Brain microvascular endothelial cell (primary cell): ENCODE measurements around the gene LRRC28.

Experiments
- DNase-seq: peaks from one replicate; pipeline ENCODE4 v3.0.0-alpha.2; 2020
- H3K27ac ChIP-seq: fragments of 250-450 bp; sonication (Bioruptor Pico); 2 replicates; pipeline ENCODE4 v1.5.1; 2020; ENCODE audit warnings: mild to moderate bottlenecking, moderate library complexity
- H3K27me3 ChIP-seq: fragments of 250-450 bp; sonication (Bioruptor Pico); replicated peaks from 2 replicates; pipeline ENCODE4 v1.5.1; 2020; ENCODE audit warnings: mild to moderate bottlenecking
- H3K36me3 ChIP-seq: fragments of 250-450 bp; sonication (Bioruptor Pico); replicated peaks from 2 replicates; pipeline ENCODE4 v1.5.1; 2020; ENCODE audit warnings: mild to moderate bottlenecking
- H3K4me3 ChIP-seq: 2 replicates; pipeline ENCODE4 v1.5.1; 2011; ENCODE audit warnings: low read depth, mild to moderate bottlenecking, control low read depth, low read length, moderate library complexity
- in situ Hi-C: cut with HindIII; loops from 2 replicates; pipeline ENCODE4 v1.10.0; 2017; ENCODE audit warnings: low sequenced_read_pairs, low pct_ligation_motif_present
- TF ChIP-seq, protein P1 (sequence below): IDR thresholded peaks from 2 replicates; pipeline ENCODE4 v1.5.1; 2011; ENCODE audit warnings: low read depth, mild to moderate bottlenecking, moderate library complexity, low read length, control low read depth, inconsistent platforms; ENCODE audit errors: missing control alignments

The LRRC28 gene

DNA sequence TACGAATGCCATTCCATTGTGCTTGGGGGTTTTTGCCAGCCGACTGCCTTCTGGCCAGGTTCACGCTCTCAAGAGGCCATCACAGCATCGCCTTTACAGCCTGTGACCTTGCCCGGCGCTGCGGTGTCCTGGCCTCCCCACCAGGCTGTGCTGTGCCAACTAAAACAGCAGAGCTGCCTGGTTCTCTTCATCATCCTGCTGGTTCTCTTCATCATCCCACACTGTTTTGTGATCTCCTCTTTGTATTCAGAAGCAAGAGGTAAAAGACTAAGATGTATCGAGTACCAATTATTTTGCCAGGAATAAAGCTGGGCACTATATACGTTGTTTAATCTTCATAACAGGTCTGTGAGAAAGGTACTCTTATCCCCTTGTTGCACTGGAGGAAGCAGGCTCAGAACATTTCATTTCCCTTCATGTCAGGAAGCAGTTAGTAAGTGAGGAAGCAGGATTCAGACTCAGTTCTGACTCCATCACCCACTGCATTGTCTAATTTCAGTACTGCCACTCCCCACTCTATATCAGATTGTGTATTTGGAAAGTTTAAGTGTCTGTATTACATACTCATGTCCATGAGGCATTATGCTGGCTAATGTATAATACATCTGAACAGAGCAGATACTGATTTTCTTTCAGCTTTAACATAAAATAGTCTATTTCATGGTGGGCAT is 92.7 kb downstream of the LRRC28 start:
- in situ Hi-C loops, result no loop called here

DNA sequence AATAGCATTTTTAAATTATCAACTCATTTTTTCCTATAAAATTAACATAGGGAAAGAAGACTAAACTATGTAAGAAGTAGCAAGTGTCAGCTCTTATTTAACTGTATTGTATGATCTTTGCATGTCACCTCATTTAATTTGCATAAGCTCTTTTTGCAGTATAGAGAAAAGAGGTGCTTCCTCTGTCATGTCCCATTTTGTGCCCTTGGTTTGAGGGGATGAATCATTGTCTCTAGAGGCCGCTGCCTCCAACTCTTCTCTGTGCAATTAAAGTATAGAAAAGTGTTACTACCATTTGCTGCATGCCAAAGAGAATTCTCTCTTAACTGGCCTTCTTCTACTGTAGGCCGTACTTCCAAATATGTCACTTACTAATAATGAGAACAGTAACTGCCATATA is 93.4 kb downstream of the LRRC28 start:
- Histone ChIP-seq H3K36me3 (no peaks in the 10 kb centered on the region), H3K4me3 (no peak overlapping the region), H3K27me3 (no peaks in the 10 kb centered on the region), H3K27ac (no peak overlapping the region)
- TF ChIP-seq, protein P1, sequence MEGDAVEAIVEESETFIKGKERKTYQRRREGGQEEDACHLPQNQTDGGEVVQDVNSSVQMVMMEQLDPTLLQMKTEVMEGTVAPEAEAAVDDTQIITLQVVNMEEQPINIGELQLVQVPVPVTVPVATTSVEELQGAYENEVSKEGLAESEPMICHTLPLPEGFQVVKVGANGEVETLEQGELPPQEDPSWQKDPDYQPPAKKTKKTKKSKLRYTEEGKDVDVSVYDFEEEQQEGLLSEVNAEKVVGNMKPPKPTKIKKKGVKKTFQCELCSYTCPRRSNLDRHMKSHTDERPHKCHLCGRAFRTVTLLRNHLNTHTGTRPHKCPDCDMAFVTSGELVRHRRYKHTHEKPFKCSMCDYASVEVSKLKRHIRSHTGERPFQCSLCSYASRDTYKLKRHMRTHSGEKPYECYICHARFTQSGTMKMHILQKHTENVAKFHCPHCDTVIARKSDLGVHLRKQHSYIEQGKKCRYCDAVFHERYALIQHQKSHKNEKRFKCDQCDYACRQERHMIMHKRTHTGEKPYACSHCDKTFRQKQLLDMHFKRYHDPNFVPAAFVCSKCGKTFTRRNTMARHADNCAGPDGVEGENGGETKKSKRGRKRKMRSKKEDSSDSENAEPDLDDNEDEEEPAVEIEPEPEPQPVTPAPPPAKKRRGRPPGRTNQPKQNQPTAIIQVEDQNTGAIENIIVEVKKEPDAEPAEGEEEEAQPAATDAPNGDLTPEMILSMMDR, result no peak
- in situ Hi-C loops, result no loop called here
- no peak for DNase-seq

More for the DNA sequence above, 92.7 kb downstream of the LRRC28 start:
- DNase-seq, result no peak
- no peaks in the 10 kb centered on the region for H3K27me3 ChIP-seq
- TF ChIP-seq, protein P1, result peak; percentile 45
- H3K4me3 ChIP-seq, result no peak overlapping the region
- no peak overlapping the region for H3K27ac ChIP-seq
- no peaks in the 10 kb centered on the region for H3K36me3 ChIP-seq

DNA sequence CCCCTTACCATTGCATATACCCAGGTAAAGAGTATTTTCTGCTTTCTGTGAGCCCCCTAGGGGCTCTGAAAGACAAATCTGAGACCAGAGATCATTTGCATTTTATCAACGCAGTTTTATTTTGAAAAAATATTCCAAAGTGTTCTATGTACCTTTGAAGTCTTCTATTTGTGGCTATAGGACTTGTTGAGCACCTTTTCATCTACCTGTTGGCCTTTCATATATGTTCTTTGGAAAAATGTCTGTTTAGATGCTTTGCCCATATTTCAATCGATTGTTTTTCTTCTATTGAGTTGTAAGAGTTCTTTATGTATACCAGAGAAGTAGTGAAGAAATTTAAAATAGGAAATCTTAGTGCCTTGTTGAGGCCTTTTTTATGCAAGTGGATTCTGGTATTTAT is 94.0 kb downstream of the LRRC28 start:
- TF ChIP-seq, protein P1, result no peak
- DNase-seq, result no peak
- no peak overlapping the region for H3K27ac ChIP-seq
- H3K4me3 ChIP-seq, result no peak overlapping the region
- no peaks in the 10 kb centered on the region for H3K27me3 ChIP-seq
- in situ Hi-C loops, result no loop called here
- H3K36me3 ChIP-seq, result no peaks in the 10 kb centered on the region

DNA sequence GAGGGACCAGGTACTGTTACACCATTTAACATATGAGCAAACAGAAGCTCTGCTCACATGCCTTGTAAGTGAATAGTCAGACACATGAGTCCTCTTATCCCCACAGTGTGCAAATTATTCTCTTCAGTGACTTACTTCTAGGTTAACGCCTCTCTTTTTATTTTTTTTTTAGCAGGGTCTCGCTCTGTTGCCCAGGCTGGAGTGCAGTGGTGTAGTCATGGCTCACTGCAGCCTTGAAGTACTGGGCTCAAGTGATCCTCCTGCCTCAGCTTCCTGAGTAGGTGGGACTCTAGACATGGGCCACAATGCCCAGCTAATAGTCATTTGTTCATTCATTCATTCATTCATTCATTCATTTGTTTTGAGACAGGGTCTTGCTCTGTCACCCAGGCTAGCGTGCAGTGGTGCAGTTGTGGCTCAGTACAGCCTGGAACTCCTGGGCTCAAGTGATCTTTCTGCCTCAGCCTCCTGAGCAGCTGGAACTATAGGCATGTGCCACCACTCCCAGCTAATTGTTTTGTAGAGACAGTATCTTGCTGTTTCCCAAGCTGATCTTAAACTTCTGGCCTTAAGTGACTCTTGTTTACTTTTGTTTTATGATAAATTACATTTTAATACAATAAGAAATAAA is 94.7 kb downstream of the LRRC28 start:
- TF ChIP-seq, protein P1, result no peak
- H3K4me3 ChIP-seq, result no peak overlapping the region
- DNase-seq, result no peak
- H3K36me3 ChIP-seq, result no peaks in the 10 kb centered on the region
- in situ Hi-C loops, result no loop called here
- no peak overlapping the region for H3K27ac ChIP-seq
- H3K27me3 ChIP-seq, result no peaks in the 10 kb centered on the region

DNA sequence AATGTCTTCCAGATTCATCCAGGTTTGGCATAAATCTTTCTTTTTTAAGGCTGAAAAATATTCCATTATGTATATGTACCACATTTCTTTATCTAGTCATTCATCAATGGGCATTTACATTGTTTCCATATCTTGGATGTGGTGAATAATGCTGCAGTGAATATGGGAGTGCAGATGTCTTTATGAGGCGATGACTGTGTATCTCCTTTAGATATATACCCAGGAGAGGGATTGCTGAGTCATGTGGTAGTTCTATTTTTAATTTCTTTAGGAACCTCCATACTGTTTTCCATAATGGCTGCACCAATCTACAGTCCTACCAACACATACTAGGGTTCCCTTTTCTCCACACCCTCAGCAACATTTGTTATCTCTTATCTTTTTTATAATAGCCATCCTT is 96.3 kb downstream of the LRRC28 start:
- Histone ChIP-seq H3K36me3 (no peaks in the 10 kb centered on the region), H3K4me3 (no peak overlapping the region), H3K27ac (no peak overlapping the region), H3K27me3 (no peaks in the 10 kb centered on the region)
- no peak for DNase-seq
- TF ChIP-seq, protein P1, result no peak
- in situ Hi-C loops, result no loop called here
